ENCODE data around the gene PPP1R7.

Gene PPP1R7

GRCh38 chr2:241230435-241230834, 80.2 kb downstream of the PPP1R7 start:
- TF ChIP-seq, protein P1, sequence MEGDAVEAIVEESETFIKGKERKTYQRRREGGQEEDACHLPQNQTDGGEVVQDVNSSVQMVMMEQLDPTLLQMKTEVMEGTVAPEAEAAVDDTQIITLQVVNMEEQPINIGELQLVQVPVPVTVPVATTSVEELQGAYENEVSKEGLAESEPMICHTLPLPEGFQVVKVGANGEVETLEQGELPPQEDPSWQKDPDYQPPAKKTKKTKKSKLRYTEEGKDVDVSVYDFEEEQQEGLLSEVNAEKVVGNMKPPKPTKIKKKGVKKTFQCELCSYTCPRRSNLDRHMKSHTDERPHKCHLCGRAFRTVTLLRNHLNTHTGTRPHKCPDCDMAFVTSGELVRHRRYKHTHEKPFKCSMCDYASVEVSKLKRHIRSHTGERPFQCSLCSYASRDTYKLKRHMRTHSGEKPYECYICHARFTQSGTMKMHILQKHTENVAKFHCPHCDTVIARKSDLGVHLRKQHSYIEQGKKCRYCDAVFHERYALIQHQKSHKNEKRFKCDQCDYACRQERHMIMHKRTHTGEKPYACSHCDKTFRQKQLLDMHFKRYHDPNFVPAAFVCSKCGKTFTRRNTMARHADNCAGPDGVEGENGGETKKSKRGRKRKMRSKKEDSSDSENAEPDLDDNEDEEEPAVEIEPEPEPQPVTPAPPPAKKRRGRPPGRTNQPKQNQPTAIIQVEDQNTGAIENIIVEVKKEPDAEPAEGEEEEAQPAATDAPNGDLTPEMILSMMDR (IDR thresholded peaks at IDR 0.05) = no peak
- no peak overlapping the region for H3K27ac ChIP-seq
- H3K4me1 ChIP-seq (ENCODE audit: control insufficient read depth in 1 of 2, insufficient read depth in 1 of 2, low read depth in 1 of 2, low read length in 1 of 2) = no peaks in the 10 kb centered on the region
- no peaks in the 10 kb centered on the region for H3K9me3 ChIP-seq
- H3K27me3 ChIP-seq = no peaks in the 10 kb centered on the region
- peaks cover 99% of the 10 kb centered on the region for H3K36me3 ChIP-seq
- H3K4me3 ChIP-seq (ENCODE audit: low read depth in 1 of 2, low read length in 1 of 2) = no peak overlapping the region

DNA sequence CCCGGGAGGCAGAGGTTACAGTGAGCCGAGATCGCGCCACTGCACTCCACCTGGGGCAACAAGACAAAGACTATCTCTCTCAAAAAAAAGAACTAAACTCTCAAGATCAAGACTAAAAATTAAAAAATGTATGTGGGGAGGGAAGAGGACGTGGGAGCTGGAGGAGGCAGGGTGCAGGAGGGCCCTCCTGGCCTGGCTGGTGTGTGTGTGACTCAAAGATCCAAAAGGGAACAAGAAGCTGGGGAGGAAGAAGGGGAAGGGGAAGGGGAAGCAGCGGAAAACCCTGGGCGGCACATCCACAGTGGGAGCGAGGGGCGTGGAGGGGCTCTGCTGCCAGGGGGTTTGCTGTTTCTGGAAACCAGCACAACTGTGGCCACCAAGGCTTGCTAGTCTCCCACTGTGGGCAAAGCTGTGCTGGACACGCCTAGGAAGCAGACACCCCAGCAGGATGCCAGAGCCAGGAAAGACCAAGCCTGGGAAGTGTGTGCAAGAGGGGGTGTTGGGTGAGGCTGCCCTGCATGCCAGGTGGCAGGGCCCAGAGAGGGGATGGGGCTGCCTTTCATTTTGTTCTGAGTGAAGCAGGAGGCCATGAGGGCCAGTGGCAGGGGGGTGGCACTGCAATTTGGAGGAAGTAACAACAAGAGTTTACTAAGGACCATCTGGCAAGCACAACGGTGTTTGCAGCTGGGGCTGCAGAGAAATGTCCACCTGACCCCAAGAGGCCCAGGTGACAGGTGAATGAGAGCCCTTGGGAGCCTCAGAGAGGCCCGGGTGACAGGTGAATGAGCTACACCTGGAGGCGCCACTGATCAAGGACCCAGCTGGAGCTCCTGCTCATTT, 82.7 kb downstream of the PPP1R7 start:
- Histone ChIP-seq H3K27ac (no peak overlapping the region), H3K36me3 (peaks cover 99% of the 10 kb centered on the region), H3K4me1 (ENCODE audit: control insufficient read depth in 1 of 2, insufficient read depth in 1 of 2, low read depth in 1 of 2, low read length in 1 of 2) (no peaks in the 10 kb centered on the region), H3K27me3 (no peaks in the 10 kb centered on the region), H3K9me3 (no peaks in the 10 kb centered on the region), H3K4me3 (ENCODE audit: low read depth in 1 of 2, low read length in 1 of 2) (no peak overlapping the region)
- TF ChIP-seq, protein P1 (IDR thresholded peaks at IDR 0.05) = no peak

Measured in neutrophil (primary cell).